K562 (cell line): ENCODE results near the gene HEMGN. TPM values are rescaled to one million over a fixed set of nuclear protein-coding genes. Genes with fewer than 3 reads are reported as not detected.

Experiments used
- FOXM1 ChIP-seq, 2 experiments: fragments of 450-650 bp in 1 of 2; sonication (generic) in 1 of 2; formaldehyde crosslinking in 1 of 2; IDR thresholded peaks; 2 replicates each; pipeline versions ENCODE4 v1.6.1 to v1.9.0; 2017 to 2022; ENCODE audit warnings: low read depth in 2 of 2, mild to moderate bottlenecking in 2 of 2, missing genetic modification reagents in 1 of 2, moderate library complexity in 1 of 2
- HCFC1 ChIP-seq: IDR thresholded peaks from 2 replicates; pipeline ENCODE4 v1.6.1; 2012; ENCODE audit warnings: low read depth, low read length, improper control_type of control experiment
- HDGF ChIP-seq: fragments of 450-650 bp; IDR thresholded peaks from 2 replicates; pipeline ENCODE4 v1.6.1; 2016
- HEY1 ChIP-seq: fragments of 250-450 bp; sonication (Bioruptor Pico); IDR thresholded peaks from 2 replicates; pipeline ENCODE4 v1.5.0; 2020; ENCODE audit warnings: mild to moderate bottlenecking, moderate library complexity, borderline replicate concordance
- IRF2 ChIP-seq: sonication (generic); formaldehyde crosslinking; IDR thresholded peaks from 2 replicates; pipeline ENCODE4 v1.8.1; 2022; ENCODE audit warnings: mild to moderate bottlenecking, missing genetic modification reagents
- RCOR1 ChIP-seq, 2 experiments: IDR thresholded peaks; 2 replicates each; pipeline ENCODE4 v1.6.1; 2012; ENCODE audit warnings: low read depth in 2 of 2, low read length in 2 of 2, borderline replicate concordance in 1 of 2, improper control_type of control experiment in 1 of 2
- TAF7 ChIP-seq: fragments of 450-650 bp; IDR thresholded peaks from 2 replicates; pipeline ENCODE4 v1.6.1; 2016; ENCODE audit warnings: missing genetic modification characterization, missing compliant biosample characterization
- TBL1XR1 ChIP-seq, 2 experiments: IDR thresholded peaks; 2 replicates each; pipeline ENCODE4 v1.6.1; 2012; ENCODE audit warnings: improper control_type of control experiment in 2 of 2, low read length in 2 of 2, mild to moderate bottlenecking in 1 of 2
- ZFP1 ChIP-seq: fragments of 450-650 bp; formaldehyde crosslinking; IDR thresholded peaks from 2 replicates; pipeline ENCODE4 v1.4.0; 2020; ENCODE audit warnings: mild to moderate bottlenecking, mixed read lengths
- ZNF282 ChIP-seq: sonication (generic); formaldehyde crosslinking; IDR thresholded peaks from 2 replicates; pipeline ENCODE4 v1.8.1; 2023; ENCODE audit warnings: missing genetic modification reagents
- ZNF408 ChIP-seq: fragments of 250-450 bp; sonication (Bioruptor Pico); IDR thresholded peaks from 2 replicates; pipeline ENCODE4 v1.4.0; 2020; ENCODE audit warnings: low read depth, mild to moderate bottlenecking, moderate library complexity
- ZNF695 ChIP-seq: fragments of 450-650 bp; formaldehyde crosslinking; IDR thresholded peaks from 2 replicates; pipeline ENCODE4 v1.4.0; 2020; ENCODE audit warnings: mild to moderate bottlenecking, moderate library complexity
- polyA plus RNA-seq, 8 experiments: library from polyadenylated mRNA; depleted of rRNA in 4 of 8; stranded (reverse) in 5 of 8; unstranded in 3 of 8; fragments of >200 nt; fragmentation: Nextera tagmentation in 2 of 8; fragmentation: Illumina TruSeq in 1 of 8; extraction: Ambion mirVana in 2 of 8; extraction: Trizol in 1 of 8; gene quantifications; 2 replicates each; pipeline versions ENCODE4 v1.2.1 to v1.2.3, GENCODE V29; 2011 to 2014; ENCODE audit warnings: inconsistent platforms in 1 of 8, missing spikeins in 1 of 8
- total RNA-seq, 7 experiments: library from RNA; depleted of rRNA in 6 of 7; stranded (reverse); fragments of >200 nt in 6 of 7; fragmentation: Illumina TruSeq in 2 of 7; extraction: Trizol in 2 of 7; gene quantifications; 2 replicates each; pipeline versions ENCODE4 v1.2.1 to v1.2.3, GENCODE V29; 2011 to 2021; ENCODE audit warnings: low replicate concordance in 1 of 7
- TF ChIP-seq, protein P1 (sequence below), 3 experiments: fragments of 200-800 bp in 1 of 3; sonication (Bioruptor generic) in 1 of 3; sonication (generic) in 1 of 3; formaldehyde crosslinking in 1 of 3; IDR thresholded peaks; 2 replicates each; pipeline versions ENCODE4 v1.6.1 to v1.8.0; 2016 to 2022; ENCODE audit warnings: mild to moderate bottlenecking in 2 of 3, missing compliant biosample characterization in 2 of 3, missing genetic modification characterization in 2 of 3, missing genetic modification reagents in 1 of 3
- TF ChIP-seq, protein P2 (sequence below): fragments of 250-450 bp; sonication (Bioruptor Pico); IDR thresholded peaks from 2 replicates; pipeline ENCODE4 v1.4.0; 2020
- TF ChIP-seq, protein P3 (sequence below): fragments of 450-650 bp; IDR thresholded peaks from one replicate; pipeline ENCODE4 v1.6.1; 2018; ENCODE audit warnings: mild to moderate bottlenecking, moderate library complexity; ENCODE audit not compliant: partially characterized antibody

HEMGN gene
- total and polyA plus RNA-seq, 9 of the 15 experiments (the other 6 are each of a cell fraction or from before 2014, with no cell fraction given): 56.3 to 258 (median 137) TPM

- TF ChIP-seq, protein P1, sequence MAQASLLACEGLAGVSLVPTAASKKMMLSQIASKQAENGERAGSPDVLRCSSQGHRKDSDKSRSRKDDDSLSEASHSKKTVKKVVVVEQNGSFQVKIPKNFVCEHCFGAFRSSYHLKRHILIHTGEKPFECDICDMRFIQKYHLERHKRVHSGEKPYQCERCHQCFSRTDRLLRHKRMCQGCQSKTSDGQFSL (CRISPR knock-in tag; IDR thresholded peaks at IDR 0.05): peak; percentile 99
- TF ChIP-seq, protein P1 (tag; IDR thresholded peaks at IDR 0.05): peak in 1 of 2 experiments; percentile 97; a peak in 2 of 4 replicates
- peak; percentile 33; the same call in 1 of the 2 replicates for TF ChIP-seq TAF7 (tag)
- TF ChIP-seq, protein P2, sequence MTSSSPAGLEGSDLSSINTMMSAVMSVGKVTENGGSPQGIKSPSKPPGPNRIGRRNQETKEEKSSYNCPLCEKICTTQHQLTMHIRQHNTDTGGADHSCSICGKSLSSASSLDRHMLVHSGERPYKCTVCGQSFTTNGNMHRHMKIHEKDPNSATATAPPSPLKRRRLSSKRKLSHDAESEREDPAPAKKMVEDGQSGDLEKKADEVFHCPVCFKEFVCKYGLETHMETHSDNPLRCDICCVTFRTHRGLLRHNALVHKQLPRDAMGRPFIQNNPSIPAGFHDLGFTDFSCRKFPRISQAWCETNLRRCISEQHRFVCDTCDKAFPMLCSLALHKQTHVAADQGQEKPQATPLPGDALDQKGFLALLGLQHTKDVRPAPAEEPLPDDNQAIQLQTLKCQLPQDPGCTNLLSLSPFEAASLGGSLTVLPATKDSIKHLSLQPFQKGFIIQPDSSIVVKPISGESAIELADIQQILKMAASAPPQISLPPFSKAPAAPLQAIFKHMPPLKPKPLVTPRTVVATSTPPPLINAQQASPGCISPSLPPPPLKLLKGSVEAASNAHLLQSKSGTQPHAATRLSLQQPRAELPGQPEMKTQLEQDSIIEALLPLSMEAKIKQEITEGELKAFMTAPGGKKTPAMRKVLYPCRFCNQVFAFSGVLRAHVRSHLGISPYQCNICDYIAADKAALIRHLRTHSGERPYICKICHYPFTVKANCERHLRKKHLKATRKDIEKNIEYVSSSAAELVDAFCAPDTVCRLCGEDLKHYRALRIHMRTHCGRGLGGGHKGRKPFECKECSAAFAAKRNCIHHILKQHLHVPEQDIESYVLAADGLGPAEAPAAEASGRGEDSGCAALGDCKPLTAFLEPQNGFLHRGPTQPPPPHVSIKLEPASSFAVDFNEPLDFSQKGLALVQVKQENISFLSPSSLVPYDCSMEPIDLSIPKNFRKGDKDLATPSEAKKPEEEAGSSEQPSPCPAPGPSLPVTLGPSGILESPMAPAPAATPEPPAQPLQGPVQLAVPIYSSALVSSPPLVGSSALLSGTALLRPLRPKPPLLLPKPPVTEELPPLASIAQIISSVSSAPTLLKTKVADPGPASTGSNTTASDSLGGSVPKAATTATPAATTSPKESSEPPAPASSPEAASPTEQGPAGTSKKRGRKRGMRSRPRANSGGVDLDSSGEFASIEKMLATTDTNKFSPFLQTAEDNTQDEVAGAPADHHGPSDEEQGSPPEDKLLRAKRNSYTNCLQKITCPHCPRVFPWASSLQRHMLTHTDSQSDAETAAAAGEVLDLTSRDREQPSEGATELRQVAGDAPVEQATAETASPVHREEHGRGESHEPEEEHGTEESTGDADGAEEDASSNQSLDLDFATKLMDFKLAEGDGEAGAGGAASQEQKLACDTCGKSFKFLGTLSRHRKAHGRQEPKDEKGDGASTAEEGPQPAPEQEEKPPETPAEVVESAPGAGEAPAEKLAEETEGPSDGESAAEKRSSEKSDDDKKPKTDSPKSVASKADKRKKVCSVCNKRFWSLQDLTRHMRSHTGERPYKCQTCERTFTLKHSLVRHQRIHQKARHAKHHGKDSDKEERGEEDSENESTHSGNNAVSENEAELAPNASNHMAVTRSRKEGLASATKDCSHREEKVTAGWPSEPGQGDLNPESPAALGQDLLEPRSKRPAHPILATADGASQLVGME (CRISPR knock-in tag): peak; percentile 40; the same call in 1 of the 2 replicates
- no peak for TF ChIP-seq HEY1 (CRISPR knock-in tag)
- TF ChIP-seq FOXM1 (IDR thresholded peaks at IDR 0.05; ENCODE audit: low read depth): peak; percentile 73
- TF ChIP-seq FOXM1 (CRISPR knock-in tag; IDR thresholded peaks at IDR 0.05; ENCODE audit: low read depth): peak; percentile 92
- TF ChIP-seq HDGF: no peak
- peak; percentile 45; the same call in 1 of the 2 replicates for TF ChIP-seq HCFC1
- TF ChIP-seq, protein P3, sequence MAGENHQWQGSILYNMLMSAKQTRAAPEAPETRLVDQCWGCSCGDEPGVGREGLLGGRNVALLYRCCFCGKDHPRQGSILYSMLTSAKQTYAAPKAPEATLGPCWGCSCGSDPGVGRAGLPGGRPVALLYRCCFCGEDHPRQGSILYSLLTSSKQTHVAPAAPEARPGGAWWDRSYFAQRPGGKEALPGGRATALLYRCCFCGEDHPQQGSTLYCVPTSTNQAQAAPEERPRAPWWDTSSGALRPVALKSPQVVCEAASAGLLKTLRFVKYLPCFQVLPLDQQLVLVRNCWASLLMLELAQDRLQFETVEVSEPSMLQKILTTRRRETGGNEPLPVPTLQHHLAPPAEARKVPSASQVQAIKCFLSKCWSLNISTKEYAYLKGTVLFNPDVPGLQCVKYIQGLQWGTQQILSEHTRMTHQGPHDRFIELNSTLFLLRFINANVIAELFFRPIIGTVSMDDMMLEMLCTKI: no peak
- peak; percentile 91; the same call in 1 of the 2 replicates for TF ChIP-seq ZNF282 (CRISPR knock-in tag)
- TF ChIP-seq ZNF695 (CRISPR knock-in tag): no peak
- no peak for TF ChIP-seq ZFP1
- TF ChIP-seq TBL1XR1 (IDR thresholded peaks at IDR 0.05; ENCODE audit: low read length in 2 of 2): peak; percentile 15 to 59; a peak in 1 of 4 replicates
- TF ChIP-seq IRF2: no peak
- no peak for TF ChIP-seq ZNF408 (CRISPR knock-in tag)
- peak in 1 of 2 experiments; percentile 63; a peak in 2 of 4 replicates for TF ChIP-seq RCOR1 (IDR thresholded peaks at IDR 0.05; ENCODE audit: borderline replicate concordance in 1 of 2, low read depth in 2 of 2, low read length in 2 of 2)
These were observed 45.0 kb upstream of the HEMGN start, which contains the start of gene ANP32B (continued) for GRCh38 chr9:97982683-97983588.
